ENCODE results near the gene PGRMC2. TPM values are rescaled to one million over a fixed set of nuclear protein-coding genes. Genes with fewer than 3 reads are reported as not detected.
"Not testable (repeated sequence)": the region's sequence is repeated elsewhere in the genome, so short reads cannot be mapped to it uniquely, and the experiment has no call there.

PGRMC2 gene
- total and polyA plus RNA-seq, 2 experiments from 2014 or later = 14.0 to 38.9 TPM

GRCh38 chr4:128268970-128269369, 18.6 kb downstream of the PGRMC2 start:
- no peak for DNase-seq (ENCODE audit: low read depth in 1 of 2, low spot score in 1 of 2)
- no peak overlapping the region for H3K27ac ChIP-seq
- H3K36me3 ChIP-seq = peaks cover 25% of the 10 kb centered on the region
- H3K4me3 ChIP-seq = no peak overlapping the region
- H3K9me3 ChIP-seq (ENCODE audit: low read depth) = peaks cover 2% of the 10 kb centered on the region
- no peaks in the 10 kb centered on the region for H3K27me3 ChIP-seq
- no peaks in the 10 kb centered on the region for H3K4me1 ChIP-seq (ENCODE audit: low read depth)
- no peak for TF ChIP-seq CTCF (IDR thresholded peaks at IDR 0.05; ENCODE audit: low read depth, low read length)

GRCh38 chr4:128267745-128268144, 19.9 kb downstream of the PGRMC2 start:
- H3K27ac ChIP-seq = no peak overlapping the region
- DNase-seq (ENCODE audit: low read depth in 1 of 2, low spot score in 1 of 2) = no peak
- no peak for TF ChIP-seq CTCF (IDR thresholded peaks at IDR 0.05; ENCODE audit: low read depth, low read length)
- H3K9me3 ChIP-seq (ENCODE audit: low read depth) = peaks cover 2% of the 10 kb centered on the region
- no peak overlapping the region for H3K4me3 ChIP-seq
- H3K36me3 ChIP-seq = peaks cover 25% of the 10 kb centered on the region
- no peaks in the 10 kb centered on the region for H3K4me1 ChIP-seq (ENCODE audit: low read depth)
- H3K27me3 ChIP-seq = no peaks in the 10 kb centered on the region

DNA sequence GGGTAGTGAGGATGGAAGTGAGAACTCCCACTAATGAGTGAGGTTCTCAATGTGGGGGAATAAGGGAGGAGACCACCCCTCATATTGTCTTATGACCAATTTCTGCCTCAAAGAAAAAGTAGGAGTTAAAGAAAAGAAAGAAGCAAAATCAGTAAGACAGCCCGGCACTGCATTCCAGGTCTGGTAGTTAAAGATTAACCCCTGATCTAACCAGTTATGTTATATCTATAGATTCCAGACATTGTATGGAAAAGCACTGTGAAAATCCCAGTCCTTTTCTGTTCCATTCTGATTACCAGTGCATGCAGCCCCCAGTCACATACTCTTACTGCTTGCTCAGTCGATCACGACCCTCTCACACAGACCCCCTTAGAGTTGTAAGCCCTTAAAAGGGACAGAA, 20.4 kb downstream of the PGRMC2 start:
- not testable (repeated sequence) for H3K4me1 ChIP-seq (ENCODE audit: low read depth); H3K27me3 ChIP-seq; H3K4me3 ChIP-seq; H3K9me3 ChIP-seq (ENCODE audit: low read depth); H3K27ac ChIP-seq; DNase-seq (ENCODE audit: low read depth in 1 of 2, low spot score in 1 of 2)
- H3K36me3 ChIP-seq = peaks cover 25% of the 10 kb centered on the region

- H3K36me3 ChIP-seq = peaks cover 12% of the 10 kb centered on the region
- H3K4me1 ChIP-seq (ENCODE audit: low read depth); H3K27me3 ChIP-seq; H3K27ac ChIP-seq; DNase-seq (ENCODE audit: low read depth in 1 of 2, low spot score in 1 of 2); H3K4me3 ChIP-seq; H3K9me3 ChIP-seq (ENCODE audit: low read depth): not testable (repeated sequence)
These were observed 22.1 kb downstream of the PGRMC2 start for GRCh38 chr4:128265550-128265949.

- H3K4me1 ChIP-seq (ENCODE audit: low read depth); H3K9me3 ChIP-seq (ENCODE audit: low read depth); DNase-seq (ENCODE audit: low read depth in 1 of 2, low spot score in 1 of 2); H3K4me3 ChIP-seq; H3K27me3 ChIP-seq; H3K36me3 ChIP-seq; H3K27ac ChIP-seq: not testable (repeated sequence)
These were observed 27.7 kb downstream of the PGRMC2 start for GRCh38 chr4:128259889-128260288.

GRCh38 chr4:128258166-128258565, 29.4 kb downstream of the PGRMC2 start:
- DNase-seq (ENCODE audit: low read depth in 1 of 2, low spot score in 1 of 2); H3K36me3 ChIP-seq; H3K9me3 ChIP-seq (ENCODE audit: low read depth); H3K27ac ChIP-seq; H3K27me3 ChIP-seq; H3K4me1 ChIP-seq (ENCODE audit: low read depth); H3K4me3 ChIP-seq: not testable (repeated sequence)

DNA sequence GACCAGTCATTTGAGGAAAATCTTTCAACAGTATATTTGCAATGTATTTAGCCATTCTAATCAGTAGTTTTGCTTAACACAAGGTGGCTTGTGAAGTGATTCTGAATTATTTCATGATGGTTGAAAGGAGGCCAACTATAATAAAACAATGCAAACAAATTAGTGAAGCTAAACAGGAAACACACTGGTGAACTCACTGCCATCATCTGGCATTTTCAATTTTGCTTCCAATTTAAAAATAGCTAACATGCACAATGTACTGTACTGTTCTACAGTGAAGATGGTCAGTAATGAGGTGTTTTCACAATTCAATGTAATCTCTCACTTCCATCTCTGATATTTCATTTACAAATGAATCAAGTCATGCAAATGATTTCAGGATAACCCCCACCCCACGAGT, 31.1 kb downstream of the PGRMC2 start:
- Histone ChIP-seq H3K27me3 (no peaks in the 10 kb centered on the region), H3K9me3 (ENCODE audit: low read depth) (no peaks in the 10 kb centered on the region), H3K4me3 (no peak overlapping the region), H3K4me1 (ENCODE audit: low read depth) (no peaks in the 10 kb centered on the region), H3K36me3 (no peaks in the 10 kb centered on the region), H3K27ac (no peak overlapping the region)
- DNase-seq (ENCODE audit: low read depth in 1 of 2, low spot score in 1 of 2) = no peak
- TF ChIP-seq CTCF (IDR thresholded peaks at IDR 0.05; ENCODE audit: low read depth, low read length) = no peak

GRCh38 chr4:128255906-128256305, 31.7 kb downstream of the PGRMC2 start:
- H3K36me3 ChIP-seq = no peaks in the 10 kb centered on the region
- DNase-seq (ENCODE audit: low read depth in 1 of 2, low spot score in 1 of 2) = no peak
- H3K4me3 ChIP-seq = no peak overlapping the region
- no peaks in the 10 kb centered on the region for H3K4me1 ChIP-seq (ENCODE audit: low read depth)
- TF ChIP-seq CTCF (IDR thresholded peaks at IDR 0.05; ENCODE audit: low read depth, low read length) = no peak
- no peaks in the 10 kb centered on the region for H3K27me3 ChIP-seq
- no peak overlapping the region for H3K27ac ChIP-seq
- no peaks in the 10 kb centered on the region for H3K9me3 ChIP-seq (ENCODE audit: low read depth)

Measured in cardiac muscle cell (in vitro differentiated cells and primary cell).